CD4-positive, alpha-beta T cell treated with Interleukin-4 for 4 hours (primary cell): ENCODE measurements around the gene NTSR2.

Source experiments
- DNase-seq: peaks from one replicate; pipeline ENCODE4 v3.0.0-alpha.2; 2020

The NTSR2 gene

DNA sequence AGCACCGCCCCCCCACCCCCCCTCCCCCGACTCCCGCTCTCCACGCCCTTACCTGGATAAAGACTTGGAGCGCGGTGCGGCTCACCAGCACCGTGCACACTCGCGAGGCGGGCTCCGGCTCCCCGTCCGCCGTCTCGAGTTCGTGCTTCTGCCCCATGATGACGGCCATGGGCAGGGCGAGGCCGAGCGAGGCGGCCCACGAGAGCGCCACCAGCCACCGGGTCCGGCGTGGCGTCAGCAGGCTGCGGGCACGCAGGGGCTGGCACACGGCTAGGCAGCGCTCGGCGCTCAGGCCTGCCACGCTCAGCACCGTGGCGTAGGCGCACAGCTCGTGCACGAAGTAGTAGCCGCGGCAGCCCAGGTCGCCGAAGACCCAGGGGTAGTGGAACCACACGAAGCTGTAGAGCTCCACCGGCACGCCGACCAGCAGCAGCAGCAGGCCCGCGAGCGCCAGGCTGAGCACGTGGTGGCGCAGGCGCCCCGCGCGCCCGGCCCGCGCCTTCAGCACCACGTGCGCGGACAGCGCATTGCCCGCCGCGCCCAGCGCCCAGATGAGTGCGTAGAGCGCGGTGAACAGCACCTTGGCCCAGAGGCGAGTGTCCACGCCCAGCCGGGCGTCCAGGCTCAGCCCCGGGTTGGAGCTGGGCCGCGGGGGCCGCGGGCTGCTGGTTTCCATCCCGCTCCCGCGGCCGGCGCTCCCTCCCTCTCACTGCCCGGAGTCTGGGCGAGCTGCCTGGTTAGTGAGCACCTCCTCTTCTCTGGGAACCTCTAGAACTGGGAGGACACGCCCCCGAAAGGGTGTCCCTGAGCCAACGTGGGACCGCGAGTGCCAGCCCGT, at the start of gene NTSR2:
TSS of gene NTSR2 (minus strand) at position 742 of the 838 bp plus-strand sequence. CDS start at position 676, 66 bp downstream.
- no peak for DNase-seq

- DNase-seq = no peak
Measured at GRCh38 chr2:11719230-11719977, 49.4 kb upstream of the NTSR2 start.

DNA sequence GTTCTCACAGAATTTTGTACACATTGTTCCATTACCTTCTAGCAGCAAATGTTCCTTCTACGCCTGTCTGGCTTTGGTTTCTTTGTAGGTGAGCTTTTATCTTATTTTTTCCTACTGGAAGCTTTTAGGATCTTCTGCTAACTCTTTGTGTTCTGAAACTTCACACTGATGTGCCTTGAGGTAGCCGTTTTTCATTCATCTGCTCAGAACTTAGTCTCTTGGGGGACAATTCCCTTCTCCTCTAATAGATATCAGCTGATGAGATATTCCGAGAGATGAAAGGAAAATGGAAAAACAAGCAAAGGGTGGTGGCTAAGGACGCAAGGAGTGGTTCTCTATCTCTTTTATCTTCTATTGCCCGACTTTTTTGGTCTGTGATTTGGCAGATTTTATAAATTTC, 48.6 kb upstream of the NTSR2 start:
- DNase-seq = no peak

DNA sequence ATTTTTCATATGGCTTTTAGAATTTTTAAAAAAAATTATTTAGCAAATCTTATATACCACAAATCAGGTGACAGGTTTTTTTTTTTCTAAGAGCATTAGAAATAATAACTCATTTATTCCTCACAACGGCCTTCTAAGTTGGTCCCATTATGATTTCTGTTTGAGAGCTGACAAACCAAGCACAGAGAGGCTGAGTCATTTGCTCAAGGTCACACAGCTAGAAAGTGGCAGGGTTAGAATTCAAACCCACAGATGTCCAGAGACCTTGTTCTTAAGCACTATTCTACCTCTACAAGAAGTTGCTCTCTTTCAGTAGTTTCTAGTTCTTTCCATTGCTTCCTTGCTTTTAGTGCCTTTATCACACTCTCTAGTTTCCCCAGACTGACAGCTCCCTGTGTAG, 47.6 kb upstream of the NTSR2 start:
- DNase-seq = no peak

GRCh38 chr2:11716689-11717321, 46.8 kb upstream of the NTSR2 start:
- DNase-seq = no peak

DNA sequence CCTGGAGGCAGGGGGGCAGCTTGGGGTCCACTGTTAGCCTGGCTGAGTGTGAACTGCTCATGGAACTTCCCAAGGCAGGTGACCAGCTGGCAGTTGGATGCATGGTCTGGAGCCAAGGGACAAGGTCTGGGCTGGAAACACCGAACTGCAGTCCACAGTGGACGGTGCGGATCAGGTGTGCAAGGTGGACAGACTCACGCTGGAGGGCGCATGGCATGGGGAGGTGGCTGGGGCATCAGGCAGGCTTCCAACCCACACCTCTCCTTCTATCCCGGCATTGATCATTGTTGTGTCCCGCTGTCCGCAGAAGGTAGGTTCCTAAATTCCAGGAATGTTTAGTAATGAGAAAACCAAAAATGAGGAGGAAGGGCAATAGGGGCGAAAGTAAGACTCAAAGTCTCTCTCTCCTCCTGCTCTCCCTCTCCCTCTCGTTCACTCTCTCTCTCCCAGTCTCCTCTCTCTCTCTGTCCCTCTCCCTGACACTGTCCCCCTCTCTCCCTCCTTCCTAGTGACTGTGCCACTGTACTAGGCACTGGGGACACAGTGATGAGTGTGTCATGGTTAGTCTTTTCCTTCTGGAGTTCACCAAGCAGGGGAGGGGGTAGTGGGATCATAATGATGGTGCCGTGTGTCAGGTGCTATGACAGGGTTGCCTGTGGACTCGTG, 46.1 kb upstream of the NTSR2 start:
- DNase-seq = no peak

DNA sequence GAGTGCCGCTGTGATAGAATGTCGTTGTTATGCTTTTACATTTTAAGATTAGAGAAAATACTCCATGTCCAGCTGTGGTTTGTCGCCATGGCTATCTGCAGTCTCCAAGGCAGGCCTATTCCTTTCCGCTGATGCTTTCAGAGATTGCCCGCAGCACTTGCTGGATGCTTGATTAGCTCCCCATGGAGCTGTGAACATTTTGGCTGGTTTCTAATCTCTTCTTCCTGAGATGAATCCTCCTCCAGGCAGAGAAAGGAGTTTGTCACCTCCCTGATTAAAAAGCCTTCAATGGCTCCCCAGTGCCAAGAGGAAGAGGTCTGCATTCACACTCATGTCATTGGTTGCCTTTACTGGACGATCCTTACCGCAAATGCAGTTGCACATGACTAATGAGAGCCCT, 43.8 kb upstream of the NTSR2 start:
- no peak for DNase-seq

GRCh38 chr2:11712866-11713265, 42.9 kb upstream of the NTSR2 start:
- DNase-seq = no peak

- DNase-seq = no peak
Measured at GRCh38 chr2:11711751-11712150, 41.8 kb upstream of the NTSR2 start.

GRCh38 chr2:11711354-11711716, 41.3 kb upstream of the NTSR2 start:
- DNase-seq = no peak

DNA sequence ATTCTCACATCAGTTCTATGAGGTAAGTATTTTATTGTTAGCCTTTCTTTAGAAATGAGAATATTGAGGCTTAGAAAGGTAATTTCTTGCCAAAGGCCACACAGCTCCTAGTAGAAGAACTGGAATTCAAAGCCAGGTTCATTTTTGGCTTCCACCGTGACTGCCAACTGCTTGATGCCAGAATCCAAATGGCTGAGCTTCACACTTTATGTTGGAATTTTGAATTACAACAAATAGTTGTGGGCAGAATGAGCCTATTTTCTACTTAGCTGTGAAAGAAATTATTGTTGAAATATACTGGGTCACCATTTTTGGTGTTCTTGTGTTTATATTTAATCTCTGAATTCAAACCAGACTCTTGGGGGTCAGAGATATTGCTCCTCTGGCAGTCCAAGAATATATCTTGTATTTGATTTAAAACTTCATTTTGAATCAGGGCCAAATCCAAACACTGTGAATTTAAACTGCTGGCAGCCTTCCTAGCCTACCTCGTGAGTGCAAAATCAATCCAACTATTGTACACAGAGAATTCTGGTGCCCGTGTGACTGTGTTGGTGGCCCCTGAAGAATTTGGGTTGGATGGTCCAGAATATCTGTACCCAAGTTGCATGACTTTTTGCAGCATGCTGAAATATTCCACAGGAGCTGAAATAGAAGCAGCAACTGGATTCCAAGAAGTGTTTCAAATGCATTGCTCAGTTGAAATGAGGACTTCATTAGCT, 40.8 kb upstream of the NTSR2 start:
- no peak for DNase-seq

DNA sequence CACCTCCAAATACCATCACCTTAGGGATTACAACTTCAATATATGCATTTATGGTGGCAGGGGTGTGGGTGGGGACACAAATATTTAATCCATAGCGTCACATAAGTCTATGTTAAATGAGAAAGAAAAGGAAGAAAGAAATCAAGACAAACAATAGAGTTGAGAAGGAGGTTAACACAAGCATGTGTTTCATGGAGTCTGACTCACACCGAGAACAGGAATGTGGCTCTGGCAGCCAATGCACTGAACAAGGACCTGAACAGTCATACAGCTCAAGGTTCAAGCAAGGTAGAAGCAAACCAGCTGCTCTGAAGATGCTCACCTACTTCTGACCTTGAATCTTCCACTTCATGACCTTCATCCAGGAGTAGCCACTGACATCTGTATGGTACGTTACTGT, 40.2 kb upstream of the NTSR2 start:
- no peak for DNase-seq

DNA sequence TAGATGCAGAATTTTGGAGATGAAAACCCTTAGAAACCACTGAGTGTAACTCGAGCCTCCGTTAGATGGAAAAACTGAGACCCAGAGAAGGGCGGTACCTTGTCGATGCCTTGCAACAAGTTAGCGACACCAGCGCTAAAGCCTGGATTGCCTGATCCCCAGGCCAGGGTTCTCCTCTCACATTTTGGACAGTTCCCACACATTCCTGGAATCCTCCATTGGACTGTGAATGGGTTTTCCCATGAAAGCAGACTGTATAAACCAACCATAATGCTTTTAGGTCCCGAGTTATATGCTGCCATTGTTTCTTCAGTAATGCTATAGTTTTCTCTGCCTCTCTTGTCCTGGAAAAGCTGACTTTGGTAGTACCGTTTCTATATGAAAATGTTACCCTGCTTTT, 39.3 kb upstream of the NTSR2 start:
- no peak for DNase-seq

GRCh38 chr2:11708106-11708505, 38.1 kb upstream of the NTSR2 start:
- DNase-seq = no peak

DNA sequence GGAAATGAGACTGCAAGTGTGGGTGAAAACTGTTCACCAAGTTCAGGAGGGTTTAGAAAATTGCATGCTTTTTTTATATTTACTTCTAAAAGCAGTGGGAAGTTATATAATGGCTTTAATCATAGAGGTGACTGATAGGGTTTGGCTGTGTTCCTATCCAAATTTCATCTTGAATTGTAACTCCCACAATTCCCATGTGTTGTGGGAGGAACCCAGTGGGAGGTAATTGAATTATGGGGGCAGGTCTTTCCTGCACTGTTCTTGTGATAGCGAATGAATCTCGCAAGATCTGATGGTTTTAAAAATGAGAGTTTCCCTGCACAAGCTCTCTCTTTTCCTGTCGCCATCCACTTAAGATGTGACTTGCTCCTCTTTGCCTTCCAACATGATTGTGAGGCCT, 35.7 kb upstream of the NTSR2 start:
- no peak for DNase-seq

GRCh38 chr2:11705063-11705462, 35.1 kb upstream of the NTSR2 start:
- no peak for DNase-seq

DNA sequence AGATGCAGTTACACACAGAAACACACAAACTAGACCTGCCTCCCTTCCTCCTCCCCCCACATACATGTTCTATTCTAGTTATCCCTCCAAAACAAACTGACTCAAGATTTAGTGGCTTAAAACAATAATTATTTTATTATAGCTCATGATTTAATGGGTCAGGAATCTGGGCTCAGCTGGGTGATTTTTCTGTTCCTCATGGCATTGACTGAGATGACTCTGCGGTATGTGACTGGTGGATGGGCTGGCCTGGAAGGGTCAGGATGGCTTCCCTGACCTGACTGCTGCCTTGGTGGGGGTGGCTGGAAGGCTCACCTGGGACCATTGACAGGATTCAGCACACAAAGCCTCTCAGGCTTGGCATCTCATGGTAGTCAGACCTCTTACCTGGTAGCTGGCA, 33.7 kb upstream of the NTSR2 start:
- DNase-seq = no peak

DNA sequence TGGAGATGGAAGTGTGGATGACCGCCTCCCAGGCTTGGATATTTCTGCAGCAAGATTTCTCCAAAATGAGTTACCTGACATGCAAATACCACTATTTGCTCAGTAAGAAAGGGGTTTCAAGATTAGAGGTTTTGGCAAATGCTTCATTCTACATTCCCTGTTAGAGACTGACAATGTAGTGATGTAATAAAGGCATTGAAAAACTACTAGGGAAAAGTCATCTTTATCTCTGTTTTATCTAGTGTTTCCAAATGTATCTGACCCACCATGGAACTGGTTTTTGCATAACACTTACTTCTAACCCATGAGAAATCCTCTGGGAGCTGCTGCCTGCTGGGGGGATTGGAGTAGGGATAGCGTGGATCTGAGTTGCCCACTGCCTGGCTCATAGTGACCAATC, 33.0 kb upstream of the NTSR2 start:
- no peak for DNase-seq

DNA sequence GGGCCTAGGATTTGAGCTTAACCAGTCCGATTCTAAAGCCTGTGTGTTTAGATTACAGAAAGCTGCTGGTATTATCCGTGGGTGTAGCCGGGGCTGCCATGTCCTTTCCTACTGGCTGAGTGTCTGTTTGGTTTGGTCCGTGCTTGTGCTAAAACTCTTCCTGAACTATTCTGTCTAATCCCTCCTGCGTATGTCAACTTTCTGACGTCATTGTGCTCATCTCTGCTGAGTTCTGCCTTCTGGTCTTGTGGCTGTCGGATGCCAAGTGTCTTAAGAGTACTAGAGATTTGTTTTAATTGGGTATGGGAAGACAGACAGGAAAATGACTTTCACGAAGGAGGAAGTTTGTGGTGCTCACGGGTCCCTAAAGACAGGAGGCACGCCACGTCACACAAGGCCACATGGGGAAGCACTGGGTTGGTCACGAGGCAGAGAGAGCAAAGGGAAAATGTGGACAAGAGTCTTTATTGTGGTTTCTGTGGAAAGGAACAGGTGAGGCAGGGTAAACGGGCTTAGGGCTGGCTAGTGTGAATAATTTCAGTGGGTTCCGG, 31.8 kb upstream of the NTSR2 start:
- peak; percentile 8 for DNase-seq

GRCh38 chr2:11701206-11701605, 31.2 kb upstream of the NTSR2 start:
- DNase-seq = no peak

- DNase-seq = no peak
Measured at GRCh38 chr2:11699686-11700670, 30.0 kb upstream of the NTSR2 start.
